Mucosa of rectum (tissue), 2 donors: ENCODE measurements around the gene TPRX1.
A peak's percentile ranks its signal among the peaks of the same experiment; 100 is the strongest.
"Not testable (repeated sequence)": the region's sequence is repeated elsewhere in the genome, so short reads cannot be mapped to it uniquely, and the experiment has no call there.

Source experiments
- H3K27ac ChIP-seq, 2 donors: one replicate each; pipeline ENCODE4 v1.7.0; 2013; ENCODE audit warnings: inconsistent platforms in 2 of 2, low read depth in 2 of 2, low read length in 2 of 2
- H3K27me3 ChIP-seq, 2 donors: one replicate each; pipeline ENCODE4 v1.7.0; 2013; ENCODE audit warnings: low read length in 2 of 2; ENCODE audit not compliant: control insufficient read depth in 2 of 2, insufficient read depth in 2 of 2
- H3K36me3 ChIP-seq, 2 donors: one replicate each; pipeline ENCODE4 v1.7.0; 2013; ENCODE audit warnings: low read length in 2 of 2; ENCODE audit not compliant: control insufficient read depth in 2 of 2, insufficient read depth in 2 of 2
- H3K4me1 ChIP-seq, 2 donors: one replicate each; pipeline ENCODE4 v1.7.0; 2013; ENCODE audit warnings: low read length in 2 of 2, mild to moderate bottlenecking in 1 of 2; ENCODE audit not compliant: control insufficient read depth in 2 of 2, insufficient read depth in 2 of 2
- H3K4me3 ChIP-seq, 2 donors: one replicate each; pipeline ENCODE4 v1.7.0; 2013; ENCODE audit warnings: low read length in 2 of 2
- H3K9ac ChIP-seq, 2 donors: one replicate each; pipeline ENCODE4 v1.7.0; 2013; ENCODE audit warnings: low read length in 2 of 2, low read depth in 1 of 2, mild to moderate bottlenecking in 1 of 2
- H3K9me3 ChIP-seq, 2 donors: one replicate each; pipeline ENCODE4 v1.7.0; 2013; ENCODE audit warnings: low read length in 2 of 2; ENCODE audit not compliant: control insufficient read depth in 2 of 2
- donor health status: healthy.
- donor health status: Normal muscosa, but diverticular disease.

TPRX1 gene

DNA sequence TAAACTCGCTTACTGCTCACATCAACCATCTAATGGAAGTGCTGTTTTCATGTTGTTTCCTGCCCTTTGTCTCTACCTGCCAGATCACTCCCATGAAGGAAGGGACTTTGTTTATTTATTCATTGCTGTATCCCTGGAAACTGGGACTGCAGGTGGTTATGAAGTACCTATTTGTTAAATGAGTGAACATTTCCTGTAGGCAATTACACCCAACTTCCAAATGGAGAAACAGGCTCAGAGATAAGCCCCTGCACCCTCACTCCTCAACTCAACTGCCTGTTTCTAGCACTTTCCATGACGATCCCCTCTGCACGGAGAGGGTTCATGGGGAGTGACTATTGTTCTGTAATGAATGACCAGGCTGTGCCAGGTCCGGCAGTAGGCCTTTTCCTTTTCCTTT lies 27.8 kb downstream of the TPRX1 start:
- Histone ChIP-seq H3K4me1 (peaks cover 13 to 34% of the 10 kb centered on the region in 2 donors), H3K36me3 (peaks cover 6 to 12% of the 10 kb centered on the region in 2 donors), H3K27me3 (no peaks in the 10 kb centered on the region), H3K27ac (peak overlapping the region; percentile 93 to 99), H3K9me3 (no peaks in the 10 kb centered on the region), H3K9ac (peak overlapping the region in 1 of 2 donors; percentile 51), H3K4me3 (no peak overlapping the region)

DNA sequence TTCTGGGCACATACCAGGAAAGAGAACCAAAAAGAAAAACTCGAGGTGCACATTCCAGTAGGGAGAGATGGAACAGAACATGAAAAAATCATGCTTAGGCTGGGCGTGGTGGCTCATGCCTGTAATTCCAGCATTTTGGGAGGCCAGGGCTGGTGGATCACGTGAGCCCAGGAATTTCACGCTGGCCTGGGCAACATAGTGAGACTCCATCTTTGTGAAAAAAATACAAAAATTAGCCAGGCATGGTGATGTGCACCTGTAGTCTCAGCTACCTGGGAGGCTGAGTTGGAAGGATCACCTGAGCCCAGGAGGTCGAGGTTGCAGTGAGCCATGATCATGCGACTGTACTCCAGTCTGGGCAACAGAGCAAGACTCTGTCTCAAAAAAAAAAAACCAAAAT lies 33.1 kb downstream of the TPRX1 start:
- not testable (repeated sequence) for H3K9ac ChIP-seq, H3K4me3 ChIP-seq, H3K36me3 ChIP-seq, H3K27me3 ChIP-seq, H3K9me3 ChIP-seq, H3K27ac ChIP-seq, H3K4me1 ChIP-seq

DNA sequence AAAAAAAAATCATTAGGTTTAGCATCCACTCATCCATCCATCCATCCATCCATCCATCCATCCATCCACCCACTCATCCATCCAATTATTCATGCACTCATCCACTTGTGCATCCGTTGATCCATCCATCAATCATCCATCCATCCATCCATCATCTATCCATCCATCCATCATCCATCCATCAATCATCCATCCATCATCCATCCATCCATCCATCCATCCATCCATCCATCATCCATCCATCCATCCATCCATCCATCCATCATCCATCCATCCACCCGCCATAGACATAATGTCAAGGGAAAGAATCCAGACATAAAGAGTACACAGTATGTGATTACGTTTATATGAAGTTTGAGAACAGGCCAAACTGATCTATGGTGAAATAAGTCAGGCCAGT lies 34.8 kb downstream of the TPRX1 start:
- no peak overlapping the region for H3K4me3 ChIP-seq
- H3K4me1 ChIP-seq = no peaks in the 10 kb centered on the region
- no peaks in the 10 kb centered on the region for H3K36me3 ChIP-seq
- H3K9ac ChIP-seq = no peak overlapping the region
- no peak overlapping the region for H3K27ac ChIP-seq
- no peaks in the 10 kb centered on the region for H3K27me3 ChIP-seq
- no peaks in the 10 kb centered on the region for H3K9me3 ChIP-seq

DNA sequence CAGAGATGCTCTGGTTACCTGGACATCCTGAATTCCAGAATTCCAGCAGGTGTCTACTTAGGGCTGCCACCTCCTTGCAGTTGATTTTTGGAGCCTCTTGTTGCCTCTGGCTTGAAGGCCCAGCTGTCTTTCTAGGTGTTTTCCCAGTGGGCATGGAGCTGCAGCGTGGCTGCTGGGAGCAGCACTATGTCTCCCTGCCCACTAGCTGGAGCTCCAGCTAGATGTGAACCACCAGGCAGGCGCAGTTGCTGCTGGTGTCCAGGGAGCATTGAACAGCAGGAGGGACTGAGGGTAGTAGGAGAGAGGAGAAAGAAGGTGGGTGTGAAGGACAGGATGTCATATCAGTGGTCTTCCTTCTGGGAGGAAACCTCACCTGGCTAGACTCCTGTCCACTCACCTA lies 35.7 kb downstream of the TPRX1 start:
- no peak overlapping the region for H3K27ac ChIP-seq
- no peak overlapping the region for H3K9ac ChIP-seq
- no peak overlapping the region for H3K4me3 ChIP-seq
- H3K4me1 ChIP-seq = no peaks in the 10 kb centered on the region
- no peaks in the 10 kb centered on the region for H3K27me3 ChIP-seq
- no peaks in the 10 kb centered on the region for H3K36me3 ChIP-seq
- H3K9me3 ChIP-seq = no peaks in the 10 kb centered on the region

GRCh38 chr19:47767349-47767748 lies 37.0 kb downstream of the TPRX1 start:
- H3K4me1 ChIP-seq = no peaks in the 10 kb centered on the region
- no peaks in the 10 kb centered on the region for H3K9me3 ChIP-seq
- no peaks in the 10 kb centered on the region for H3K27me3 ChIP-seq
- no peak overlapping the region for H3K27ac ChIP-seq
- no peak overlapping the region for H3K9ac ChIP-seq
- H3K4me3 ChIP-seq = no peak overlapping the region
- no peaks in the 10 kb centered on the region for H3K36me3 ChIP-seq

DNA sequence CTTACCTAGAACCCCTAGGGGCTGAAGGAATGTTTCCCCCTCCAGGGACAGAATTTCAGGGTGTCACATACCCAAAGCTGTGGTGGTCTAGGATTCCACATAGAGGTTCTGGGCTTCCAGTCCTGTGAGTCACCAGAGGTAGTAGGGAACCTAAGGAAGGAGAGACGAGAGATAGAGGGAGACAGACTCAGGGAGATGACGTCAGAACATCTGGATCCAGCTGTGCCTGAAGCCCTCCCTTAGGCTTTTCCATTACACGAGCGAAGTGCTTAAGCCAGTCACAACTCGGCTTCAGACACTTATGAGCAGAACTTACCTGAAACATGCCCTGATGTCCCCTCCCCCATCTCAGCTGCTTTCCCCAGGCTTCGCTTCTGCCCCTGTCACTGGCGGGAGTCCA lies 37.7 kb downstream of the TPRX1 start:
- Histone ChIP-seq H3K9ac (no peak overlapping the region), H3K27ac (no peak overlapping the region), H3K36me3 (no peaks in the 10 kb centered on the region), H3K4me3 (no peak overlapping the region), H3K27me3 (no peaks in the 10 kb centered on the region), H3K9me3 (no peaks in the 10 kb centered on the region), H3K4me1 (no peaks in the 10 kb centered on the region)

DNA sequence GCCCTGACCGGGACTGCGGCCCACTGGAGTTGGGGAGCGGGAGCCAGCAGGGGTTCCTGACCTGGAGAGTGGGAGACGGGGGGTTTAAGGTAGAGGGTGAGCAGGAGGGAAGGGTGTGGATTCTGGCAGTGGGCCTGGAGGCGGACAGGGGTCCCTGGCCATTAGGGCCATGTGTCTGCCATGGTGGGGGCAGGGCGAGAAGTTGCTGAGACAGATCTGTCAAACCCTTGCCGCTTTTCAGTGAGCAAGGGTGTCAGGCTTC lies 38.1 kb downstream of the TPRX1 start:
- H3K27me3 ChIP-seq = no peaks in the 10 kb centered on the region
- H3K9ac ChIP-seq = no peak overlapping the region
- H3K9me3 ChIP-seq = no peaks in the 10 kb centered on the region
- no peak overlapping the region for H3K27ac ChIP-seq
- H3K4me1 ChIP-seq = no peaks in the 10 kb centered on the region
- no peak overlapping the region for H3K4me3 ChIP-seq
- no peaks in the 10 kb centered on the region for H3K36me3 ChIP-seq

GRCh38 chr19:47765523-47766358 lies 38.6 kb downstream of the TPRX1 start:
- H3K27ac ChIP-seq = no peak overlapping the region
- no peak overlapping the region for H3K4me3 ChIP-seq
- no peaks in the 10 kb centered on the region for H3K36me3 ChIP-seq
- no peaks in the 10 kb centered on the region for H3K4me1 ChIP-seq
- H3K9ac ChIP-seq = no peak overlapping the region
- H3K27me3 ChIP-seq = no peaks in the 10 kb centered on the region
- no peaks in the 10 kb centered on the region for H3K9me3 ChIP-seq

DNA sequence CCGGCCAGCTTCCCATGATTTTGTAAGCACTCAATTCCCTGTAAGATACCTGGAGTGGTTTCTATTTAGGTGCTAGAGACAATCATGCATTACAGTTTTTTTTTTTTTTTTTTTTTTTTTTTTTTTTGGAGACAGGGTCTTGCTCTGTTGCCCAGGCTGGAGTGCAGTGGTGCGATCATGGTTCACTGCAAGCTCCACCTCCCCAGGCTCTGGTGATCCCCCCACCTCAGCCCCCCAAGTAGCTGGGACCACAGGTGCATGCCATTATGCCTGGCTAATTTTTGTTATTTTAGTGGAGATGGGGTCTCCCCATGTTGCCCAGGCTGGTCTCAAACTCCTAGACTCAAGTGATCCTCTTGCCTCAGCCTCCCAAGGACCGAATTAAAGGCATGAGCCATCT lies 39.6 kb downstream of the TPRX1 start:
- H3K9me3 ChIP-seq, H3K4me1 ChIP-seq, H3K4me3 ChIP-seq, H3K36me3 ChIP-seq, H3K27ac ChIP-seq, H3K9ac ChIP-seq, H3K27me3 ChIP-seq: not testable (repeated sequence)

DNA sequence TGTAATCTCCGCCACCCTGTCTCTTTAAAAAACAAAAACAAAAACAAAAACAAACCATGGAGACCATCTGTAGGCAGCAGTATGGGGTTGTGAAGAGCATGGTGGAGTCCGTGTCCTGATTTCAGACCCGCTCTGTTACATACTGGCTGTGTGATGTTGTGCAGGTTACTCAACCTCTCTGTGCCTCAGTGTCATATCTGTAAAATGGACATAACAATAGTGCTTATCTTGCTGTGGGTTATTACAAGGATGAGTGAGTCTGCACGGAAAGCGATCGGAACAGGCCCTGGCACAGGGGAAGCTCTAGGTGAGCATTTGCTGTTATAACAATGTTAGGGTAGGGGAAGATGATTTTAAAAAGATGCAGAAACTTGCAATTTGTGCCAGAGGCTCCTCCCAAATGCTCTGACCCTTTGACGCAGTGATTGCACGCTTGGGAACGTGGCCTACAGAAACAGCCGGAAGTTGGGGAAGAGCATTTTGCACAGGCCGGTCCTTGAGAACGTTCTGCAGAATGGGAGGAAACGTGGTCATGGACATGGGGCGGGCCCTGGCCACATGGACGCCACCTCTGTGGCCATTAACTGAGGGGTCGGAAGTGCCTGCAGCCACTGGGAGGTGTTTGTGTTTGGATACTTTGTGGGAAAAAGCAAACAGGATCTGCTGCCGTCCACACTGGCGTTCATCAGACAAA lies 41.6 kb downstream of the TPRX1 start:
- H3K9ac ChIP-seq = no peak overlapping the region
- no peaks in the 10 kb centered on the region for H3K9me3 ChIP-seq
- H3K27ac ChIP-seq = no peak overlapping the region
- no peaks in the 10 kb centered on the region for H3K27me3 ChIP-seq
- peaks cover 5% of the 10 kb centered on the region in 2 donors for H3K36me3 ChIP-seq
- peaks cover 9 to 14% of the 10 kb centered on the region in 2 donors for H3K4me1 ChIP-seq
- no peak overlapping the region for H3K4me3 ChIP-seq
